HG03469 (cell line): ENCODE measurements around the gene PCDH1.

Experiments
- ATAC-seq: cut with Tn5 transposase; IDR thresholded peaks from one replicate; pipeline ENCODE4 v1.9.1; 2021; ENCODE audit warnings: mild to moderate bottlenecking, moderate library complexity, moderate number of reproducible peaks; ENCODE audit not compliant: unreplicated experiment

PCDH1 gene

GRCh38 chr5:141857226-141857625 lies 21.0 kb downstream of the PCDH1 start:
- no peak for ATAC-seq

- no peak for ATAC-seq
Measured at GRCh38 chr5:141856037-141856790, 22.0 kb downstream of the PCDH1 start.

GRCh38 chr5:141855265-141856036 lies 22.8 kb downstream of the PCDH1 start:
- ATAC-seq = no peak

- no peak for ATAC-seq
Measured at GRCh38 chr5:141853895-141854626, 24.1 kb downstream of the PCDH1 start.

GRCh38 chr5:141852448-141852847 lies 25.8 kb downstream of the PCDH1 start:
- no peak for ATAC-seq

- no peak for ATAC-seq
Measured at GRCh38 chr5:141851195-141851874, 26.9 kb downstream of the PCDH1 start.

GRCh38 chr5:141850786-141851185 lies 27.4 kb downstream of the PCDH1 start:
- no peak for ATAC-seq

GRCh38 chr5:141850244-141850768 lies 27.9 kb downstream of the PCDH1 start:
- no peak for ATAC-seq

- ATAC-seq = peak; percentile 41
Measured at GRCh38 chr5:141849415-141850243, 28.6 kb downstream of the PCDH1 start.

GRCh38 chr5:141848744-141849414 lies 29.3 kb downstream of the PCDH1 start:
- no peak for ATAC-seq

GRCh38 chr5:141846031-141846430 lies 32.2 kb downstream of the PCDH1 start:
- ATAC-seq = no peak

- ATAC-seq = no peak
Measured at GRCh38 chr5:141845371-141845851, 32.8 kb downstream of the PCDH1 start.

GRCh38 chr5:141844414-141845097 lies 33.7 kb downstream of the PCDH1 start:
- no peak for ATAC-seq

- no peak for ATAC-seq
Measured at GRCh38 chr5:141843156-141843927, 34.9 kb downstream of the PCDH1 start.

- no peak for ATAC-seq
Measured at GRCh38 chr5:141841378-141842180, 36.6 kb downstream of the PCDH1 start.

GRCh38 chr5:141840826-141841360 lies 37.3 kb downstream of the PCDH1 start:
- ATAC-seq = no peak
